HG03565 (cell line): Measurements from ENCODE around the gene CDH23.

Source experiments
- ATAC-seq: cut with Tn5 transposase; IDR thresholded peaks from one replicate; pipeline ENCODE4 v1.9.1; 2021; ENCODE audit warnings: mild to moderate bottlenecking, moderate library complexity; ENCODE audit not compliant: unreplicated experiment

Gene CDH23

GRCh38 chr10:71695502-71696476 lies 299.1 kb downstream of the CDH23 start:
- ATAC-seq = no peak

DNA sequence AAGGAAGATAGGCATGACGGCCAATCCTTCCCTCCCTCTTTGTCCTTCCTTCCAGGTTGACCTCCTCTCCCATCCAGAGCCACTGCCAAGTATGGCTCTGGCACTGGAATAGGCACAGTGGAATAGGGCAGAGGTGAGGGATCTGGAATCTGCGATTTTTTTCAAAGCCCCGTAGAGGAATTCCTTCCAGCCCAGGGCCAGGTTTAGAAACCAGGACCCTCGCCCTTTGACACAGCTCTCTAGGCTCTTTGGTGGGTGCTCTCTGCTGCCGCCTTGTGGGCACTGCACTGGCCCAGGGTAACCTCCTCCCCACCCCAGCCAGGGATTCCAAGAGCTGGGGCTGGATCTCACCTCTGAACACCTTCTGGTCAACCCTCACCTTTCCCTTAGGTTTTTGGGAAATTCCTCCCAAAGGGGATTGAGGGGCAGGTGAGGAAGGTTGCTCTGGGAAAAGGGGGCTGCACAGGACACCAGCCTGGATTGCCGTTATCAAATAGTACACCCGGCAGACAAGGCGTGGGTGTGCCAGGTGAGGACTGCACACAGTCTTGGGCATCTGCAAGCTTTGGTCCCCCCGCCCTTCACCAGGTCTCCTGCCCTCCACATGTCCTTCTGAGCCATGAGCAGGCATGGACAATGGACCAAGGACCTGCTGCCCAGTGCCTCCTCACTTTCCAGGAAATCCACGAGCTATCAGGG lies 300.1 kb downstream of the CDH23 start:
- ATAC-seq = no peak

DNA sequence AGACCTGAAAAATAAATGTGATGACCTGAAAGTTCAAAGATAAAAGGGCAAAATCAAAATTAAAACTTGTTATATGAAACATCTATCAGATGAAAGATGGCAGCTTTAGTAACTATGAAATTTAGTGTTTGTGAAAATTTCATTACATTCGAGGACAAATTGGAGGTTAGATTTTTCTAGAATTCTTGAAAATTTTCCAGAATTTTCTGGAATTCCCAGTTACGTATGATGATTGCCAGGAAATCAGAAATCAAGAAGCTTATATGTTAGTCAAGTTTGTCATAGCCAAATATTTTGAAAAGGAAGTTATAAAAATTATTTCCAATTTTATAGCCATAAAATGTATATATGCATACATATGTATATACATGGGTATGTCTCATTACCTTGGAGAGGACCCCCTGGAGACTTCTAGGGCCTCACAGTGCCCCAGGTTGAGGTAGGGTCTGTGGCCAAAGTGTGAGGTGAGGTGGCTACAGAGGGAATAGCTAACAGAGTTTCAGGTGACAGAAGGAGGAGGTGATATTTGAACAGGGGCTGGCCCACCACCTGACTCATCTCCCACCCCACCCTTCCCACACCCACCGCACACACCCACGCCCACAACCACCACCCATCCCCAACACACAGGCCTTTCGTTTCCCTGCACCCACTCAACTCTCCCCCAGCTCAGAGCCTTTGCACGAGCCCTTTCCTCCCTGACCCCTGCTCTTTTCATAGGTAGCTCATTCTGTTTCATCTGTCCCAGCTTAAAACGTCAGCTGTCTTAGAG lies 301.4 kb downstream of the CDH23 start:
- ATAC-seq = no peak

- no peak for ATAC-seq
Observed at GRCh38 chr10:71698737-71699136, 302.0 kb downstream of the CDH23 start.

GRCh38 chr10:71700731-71701368 lies 304.1 kb downstream of the CDH23 start:
- ATAC-seq = no peak

GRCh38 chr10:71701496-71702132 lies 304.9 kb downstream of the CDH23 start:
- no peak for ATAC-seq

GRCh38 chr10:71703577-71703976 lies 306.9 kb downstream of the CDH23 start:
- ATAC-seq = no peak

DNA sequence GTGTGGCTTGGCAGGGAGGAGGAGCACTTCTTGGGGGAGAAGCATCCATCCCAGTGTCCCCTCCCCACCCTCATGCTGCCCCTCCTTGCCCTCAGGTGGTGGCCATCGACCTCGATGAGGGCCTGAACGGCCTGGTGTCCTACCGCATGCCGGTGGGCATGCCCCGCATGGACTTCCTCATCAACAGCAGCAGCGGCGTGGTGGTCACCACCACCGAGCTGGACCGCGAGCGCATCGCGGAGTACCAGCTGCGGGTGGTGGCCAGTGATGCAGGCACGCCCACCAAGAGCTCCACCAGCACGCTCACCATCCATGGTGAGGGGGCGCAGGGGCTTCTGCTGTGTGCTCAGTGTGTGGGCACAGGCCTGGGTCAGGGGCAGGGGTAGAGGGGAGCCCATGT lies 308.1 kb downstream of the CDH23 start:
- ATAC-seq = no peak

- ATAC-seq = no peak
Observed at GRCh38 chr10:71705582-71705981, 308.9 kb downstream of the CDH23 start.

GRCh38 chr10:71706216-71707121 lies 309.7 kb downstream of the CDH23 start:
- ATAC-seq = no peak

- ATAC-seq = no peak
Observed at GRCh38 chr10:71707240-71707789, 310.6 kb downstream of the CDH23 start.

- ATAC-seq = no peak
Observed at GRCh38 chr10:71708301-71708703, 311.6 kb downstream of the CDH23 start.

GRCh38 chr10:71708897-71709882 lies 312.5 kb downstream of the CDH23 start:
- ATAC-seq = no peak

- ATAC-seq = no peak
Observed at GRCh38 chr10:71710519-71710918, 313.8 kb downstream of the CDH23 start.

DNA sequence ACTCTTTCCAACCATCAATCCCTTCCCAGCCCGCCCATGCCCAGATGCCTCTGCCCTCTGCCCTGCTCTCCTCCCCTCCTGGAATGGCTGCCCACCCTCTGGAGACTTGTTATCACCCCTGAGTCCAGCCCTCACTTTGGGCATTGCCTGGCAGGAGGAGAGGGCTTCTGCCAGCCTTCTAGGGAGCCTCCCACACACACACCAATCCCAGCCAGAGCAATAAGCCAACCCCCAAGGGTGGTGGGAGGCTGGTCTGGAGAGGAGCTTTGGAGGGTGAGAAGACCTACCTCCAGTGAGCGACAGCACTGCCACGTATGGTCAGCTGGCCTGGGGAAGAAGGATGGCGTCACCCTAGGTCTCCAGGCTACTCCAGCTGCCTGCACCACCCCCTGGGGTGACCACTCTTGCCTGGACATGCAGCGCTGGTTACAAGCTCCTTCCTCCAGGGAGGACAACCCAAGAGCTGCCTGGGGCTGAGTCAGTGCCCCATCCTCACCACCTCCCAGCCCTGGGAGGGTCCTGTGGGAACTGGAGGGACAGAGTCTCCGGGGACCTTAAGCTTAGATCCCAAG lies 314.4 kb downstream of the CDH23 start:
- ATAC-seq = no peak

GRCh38 chr10:71712170-71712569 lies 315.4 kb downstream of the CDH23 start:
- ATAC-seq = no peak

- no peak for ATAC-seq
Observed at GRCh38 chr10:71712572-71713134, 315.9 kb downstream of the CDH23 start.
